ENCODE data around the gene SCN1A.
"Not testable (repeated sequence)": the region's sequence is repeated elsewhere in the genome, so short reads cannot be mapped to it uniquely, and the experiment has no call there.

The SCN1A gene

GRCh38 chr2:166135152-166135848 is 7.5 kb upstream of the SCN1A start:
- no peak for DNase-seq (ENCODE audit: low spot score)

- DNase-seq (ENCODE audit: low spot score): no peak
These were observed 6.7 kb upstream of the SCN1A start for GRCh38 chr2:166134252-166135151.

DNA sequence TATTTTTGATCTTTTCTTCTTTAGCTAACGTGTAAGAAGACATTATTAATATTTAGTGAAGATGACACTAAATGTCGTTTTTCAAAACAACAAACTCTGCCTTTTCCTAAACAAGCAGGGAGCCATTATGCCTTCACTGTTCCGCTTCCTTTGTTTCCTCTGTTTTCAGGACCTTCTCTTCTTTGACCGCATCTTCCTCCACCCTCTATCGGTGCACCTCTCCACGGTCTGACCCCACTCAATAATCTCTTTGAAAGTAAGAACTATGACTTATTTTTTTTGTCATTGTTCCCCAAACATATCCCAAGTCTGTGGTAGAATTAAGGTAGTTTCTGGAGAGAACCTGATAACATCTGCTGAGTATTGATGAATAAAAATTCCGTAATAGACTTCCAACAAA is 5.8 kb upstream of the SCN1A start:
- DNase-seq (ENCODE audit: low spot score): no peak

- no peak for DNase-seq (ENCODE audit: low spot score)
These were observed 311 bp upstream of the SCN1A start for GRCh38 chr2:166128156-166128505.

GRCh38 chr2:166126007-166126639 is 1.7 kb downstream of the SCN1A start:
- no peak for DNase-seq (ENCODE audit: low spot score)

DNA sequence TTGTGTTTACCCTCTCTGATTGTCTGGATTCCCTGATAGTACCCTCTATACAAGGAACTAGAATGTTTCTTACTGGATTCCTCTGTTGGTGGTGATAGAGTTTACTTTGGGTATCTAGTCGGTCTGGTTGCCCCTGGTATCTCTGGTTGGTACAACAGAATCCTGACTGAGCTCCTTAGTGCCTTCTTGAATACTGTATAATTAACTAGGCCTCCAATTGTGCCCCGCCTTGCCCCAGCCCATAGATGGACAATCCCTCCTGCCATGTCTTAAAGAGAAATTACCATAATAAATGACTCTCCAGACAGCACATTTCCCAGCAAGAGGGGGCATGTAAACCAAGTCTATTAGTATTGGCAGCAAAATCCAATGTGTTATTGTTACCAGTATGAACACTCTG is 2.3 kb downstream of the SCN1A start:
- no peak for DNase-seq (ENCODE audit: low spot score)

DNA sequence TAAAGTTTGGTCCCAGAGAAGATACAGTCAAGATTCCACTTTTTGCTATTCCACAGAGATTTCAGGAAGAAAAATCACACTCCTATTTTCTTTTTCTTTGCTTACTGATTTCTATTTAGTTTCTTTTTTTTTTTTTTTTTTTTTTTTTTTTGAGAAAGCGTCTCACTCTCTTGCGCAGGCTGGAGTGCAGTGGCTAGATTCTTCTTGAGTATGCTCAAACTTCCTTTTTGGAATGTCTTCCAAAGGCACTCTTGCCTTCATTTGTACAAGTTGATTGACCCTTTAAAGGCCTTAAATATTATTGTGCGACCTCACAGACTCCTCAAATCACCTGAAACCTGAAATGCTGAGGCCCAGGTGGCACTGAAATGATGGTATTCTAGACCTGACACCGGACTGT is 9.6 kb downstream of the SCN1A start:
- DNase-seq (ENCODE audit: low spot score): no peak

- DNase-seq (ENCODE audit: low spot score): no peak
These were observed 10.3 kb downstream of the SCN1A start for GRCh38 chr2:166117491-166117890.

GRCh38 chr2:166115589-166115988 is 12.2 kb downstream of the SCN1A start:
- no peak for DNase-seq (ENCODE audit: low spot score)

GRCh38 chr2:166112193-166112605 is 15.6 kb downstream of the SCN1A start:
- no peak for DNase-seq (ENCODE audit: low spot score)

DNA sequence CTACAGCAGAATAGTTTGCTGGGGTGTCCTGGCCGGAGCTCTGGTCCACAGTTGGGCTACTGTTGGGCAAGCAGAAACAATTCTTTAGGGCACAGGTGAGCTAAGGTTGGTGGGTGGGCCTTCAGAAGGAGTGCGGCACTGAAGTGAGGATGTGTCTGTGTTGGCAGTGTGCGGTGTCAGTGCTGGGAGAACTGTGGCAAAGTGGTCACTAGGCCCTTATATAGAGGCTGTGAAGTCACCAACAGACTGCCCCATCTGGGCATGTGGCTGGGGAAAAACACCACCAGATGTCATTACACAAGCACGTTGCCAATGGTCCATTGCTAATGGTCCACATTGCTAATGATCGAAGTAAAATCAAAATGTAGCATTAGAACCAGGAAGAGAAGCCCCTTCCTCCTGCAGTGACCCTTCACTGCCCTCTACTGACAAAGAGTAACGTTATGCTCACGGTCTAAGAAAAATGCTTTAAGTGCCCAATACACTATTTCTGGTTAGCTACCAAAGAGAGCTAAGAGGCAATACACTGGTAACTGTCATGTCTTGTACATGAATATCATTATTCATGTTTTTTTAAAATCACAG is 21.3 kb downstream of the SCN1A start:
- peak; percentile 64 for DNase-seq (ENCODE audit: low spot score)

GRCh38 chr2:166104773-166105172 is 23.0 kb downstream of the SCN1A start:
- no peak for DNase-seq (ENCODE audit: low spot score)

- no peak for DNase-seq (ENCODE audit: low spot score)
These were observed 23.7 kb downstream of the SCN1A start for GRCh38 chr2:166104084-166104483.

GRCh38 chr2:166103277-166103676 is 24.5 kb downstream of the SCN1A start:
- DNase-seq (ENCODE audit: low spot score): not testable (repeated sequence)

GRCh38 chr2:166094325-166094724 is 33.5 kb downstream of the SCN1A start:
- DNase-seq (ENCODE audit: low spot score): no peak

DNA sequence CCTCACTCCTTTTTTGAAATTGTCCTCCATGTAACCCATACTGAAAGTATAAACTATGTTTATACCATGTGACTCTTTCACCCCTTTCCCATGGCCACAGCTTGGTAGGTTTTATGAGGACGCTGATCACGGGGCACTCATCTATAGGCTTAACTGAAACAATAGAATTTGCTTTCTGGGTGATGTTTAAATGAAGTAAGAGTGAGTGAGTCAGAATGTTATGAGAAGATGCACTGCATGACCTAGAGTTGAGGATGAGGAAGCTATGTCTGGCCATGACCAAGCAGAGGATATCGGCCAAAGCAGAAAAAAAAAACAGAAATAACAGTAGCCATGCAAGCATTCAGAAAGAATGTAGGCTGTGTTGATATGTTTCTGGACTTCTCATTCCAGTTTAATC is 34.9 kb downstream of the SCN1A start:
- DNase-seq (ENCODE audit: low spot score): no peak

DNA sequence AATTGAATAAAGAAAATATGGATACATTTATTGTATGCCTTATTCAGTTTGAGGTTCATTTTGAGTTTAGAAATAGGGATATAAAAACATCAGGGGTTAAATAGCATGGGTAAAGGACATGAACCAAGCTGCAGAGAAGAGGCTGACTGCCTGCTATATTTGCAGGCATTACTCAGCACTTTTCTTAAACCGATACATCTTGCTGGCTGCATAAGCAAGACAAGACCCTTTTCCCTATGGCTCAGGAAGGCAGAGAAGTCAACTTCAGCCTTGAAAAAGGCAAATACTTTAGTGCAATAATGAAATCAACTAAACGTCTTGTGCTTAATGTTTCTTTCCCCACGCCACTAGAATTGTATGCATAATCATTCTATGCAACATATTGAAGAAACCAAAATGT is 36.4 kb downstream of the SCN1A start:
- peak; percentile 13 for DNase-seq (ENCODE audit: low spot score)

DNA sequence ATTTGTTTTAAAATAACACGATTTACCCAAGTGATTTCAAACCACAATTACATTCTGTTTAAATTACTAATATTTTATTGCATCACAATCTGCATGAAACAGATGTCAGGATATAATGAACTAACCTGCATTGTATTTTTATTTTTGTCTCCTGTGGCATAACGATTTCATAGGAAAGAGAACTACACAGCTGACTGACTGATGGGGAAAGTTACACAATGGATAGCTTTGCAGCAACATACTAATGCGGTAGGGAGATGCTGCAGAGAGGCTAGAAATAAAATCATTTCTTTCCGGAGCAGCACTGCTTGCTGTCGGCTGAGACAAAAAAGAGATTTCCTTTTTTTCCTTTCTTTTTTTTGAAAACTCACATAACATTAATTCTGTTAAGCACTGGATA is 36.9 kb downstream of the SCN1A start:
- no peak for DNase-seq (ENCODE audit: low spot score)

DNA sequence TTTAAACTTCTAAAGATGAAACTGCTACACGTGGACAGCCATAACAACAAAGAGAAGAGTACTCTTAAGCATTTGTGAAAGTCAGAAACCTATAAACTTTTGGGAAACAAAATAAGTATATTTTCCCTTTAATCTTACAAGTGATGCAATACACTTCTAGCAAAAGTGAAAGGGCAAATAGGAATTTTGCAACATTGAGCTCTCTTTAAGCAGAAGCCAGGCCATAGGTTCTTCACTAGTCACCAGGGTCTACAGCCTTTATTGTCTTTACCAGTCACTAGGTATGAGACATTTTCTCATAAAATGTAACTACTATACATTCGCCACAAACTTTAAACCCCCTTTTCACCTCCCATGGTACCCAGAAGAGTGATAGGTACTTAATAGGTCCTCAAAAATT is 37.5 kb downstream of the SCN1A start:
- DNase-seq (ENCODE audit: low spot score): no peak

DNA sequence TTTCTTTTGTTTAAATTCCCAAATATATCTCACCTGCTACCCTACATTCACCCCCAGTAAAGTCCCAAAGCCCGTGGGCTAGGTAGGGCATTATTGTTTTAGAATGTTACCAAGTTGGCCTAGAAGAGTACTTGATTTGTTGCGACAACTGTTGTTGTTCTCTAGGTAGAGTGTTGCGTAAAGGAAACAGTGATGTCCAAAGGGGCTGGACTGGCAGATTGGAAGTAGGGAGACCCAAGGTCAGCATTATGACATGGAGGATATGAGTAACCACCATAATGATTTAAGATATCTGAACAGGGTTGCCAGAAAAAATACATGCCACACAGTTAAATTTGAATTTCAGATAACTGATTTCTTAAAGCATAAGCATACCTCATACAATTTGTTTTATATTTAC is 39.2 kb downstream of the SCN1A start:
- DNase-seq (ENCODE audit: low spot score): no peak

GRCh38 chr2:166084301-166084700 is 43.5 kb downstream of the SCN1A start:
- no peak for DNase-seq (ENCODE audit: low spot score)

DNA sequence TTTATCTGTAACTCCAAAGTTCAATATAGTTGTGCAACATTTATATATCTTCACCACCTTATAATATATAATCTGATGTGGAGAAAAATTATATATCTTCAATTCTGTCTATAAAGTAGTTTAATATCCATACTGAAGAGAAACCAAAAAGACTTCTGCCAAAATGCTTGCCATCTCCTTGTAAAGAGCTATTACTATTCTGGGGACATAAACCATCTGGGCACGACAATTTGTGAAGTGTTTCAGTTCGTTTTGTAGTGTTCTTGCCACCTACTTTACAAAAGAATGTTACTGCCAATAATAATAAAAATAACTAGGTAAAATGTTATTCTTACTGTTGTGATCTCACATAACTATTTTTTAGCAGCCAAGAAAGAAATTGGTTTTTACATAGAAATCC is 45.1 kb downstream of the SCN1A start:
- DNase-seq (ENCODE audit: low spot score): no peak

Measured in SK-N-DZ (cell line).